SW 1271 (cell line): ENCODE measurements around the gene TCP11L2.
"Not testable (repeated sequence)": the region's sequence is repeated elsewhere in the genome, so short reads cannot be mapped to it uniquely, and the experiment has no call there.

Experiments
- DNase-seq, 2 experiments: peaks; one replicate each; lab custom pipeline; 2025; lab: John Stamatoyannopoulos, UW

TCP11L2 gene

GRCh38 chr12:106307181-106307580 lies 4.6 kb downstream of the TCP11L2 start:
- DNase-seq, result no peak

GRCh38 chr12:106308121-106308520 lies 5.6 kb downstream of the TCP11L2 start:
- DNase-seq, result no peak

- DNase-seq, result no peak
Observed at GRCh38 chr12:106308611-106309010, 6.1 kb downstream of the TCP11L2 start.

- no peak for DNase-seq
Observed at GRCh38 chr12:106309671-106310505, 7.4 kb downstream of the TCP11L2 start.

GRCh38 chr12:106310687-106311086 lies 8.2 kb downstream of the TCP11L2 start:
- no peak for DNase-seq

GRCh38 chr12:106311139-106311538 lies 8.6 kb downstream of the TCP11L2 start:
- DNase-seq, result no peak

- DNase-seq, result not testable (repeated sequence)
Observed at GRCh38 chr12:106313413-106313812, 10.9 kb downstream of the TCP11L2 start.

GRCh38 chr12:106315523-106315922 lies 13.0 kb downstream of the TCP11L2 start:
- DNase-seq, result no peak

GRCh38 chr12:106317406-106318082 lies 15.0 kb downstream of the TCP11L2 start:
- DNase-seq, result no peak

- DNase-seq, result no peak
Observed at GRCh38 chr12:106321139-106321850, 18.8 kb downstream of the TCP11L2 start.

- DNase-seq, result no peak
Observed at GRCh38 chr12:106323537-106323936, 21.0 kb downstream of the TCP11L2 start.

GRCh38 chr12:106327309-106327869 lies 24.9 kb downstream of the TCP11L2 start:
- DNase-seq, result no peak

- DNase-seq, result no peak
Observed at GRCh38 chr12:106328735-106329134, 26.2 kb downstream of the TCP11L2 start.

GRCh38 chr12:106329231-106329982 lies 26.9 kb downstream of the TCP11L2 start:
- no peak for DNase-seq

GRCh38 chr12:106331599-106331998 lies 29.1 kb downstream of the TCP11L2 start:
- no peak for DNase-seq

GRCh38 chr12:106332536-106332935 lies 30.0 kb downstream of the TCP11L2 start:
- DNase-seq, result no peak

- no peak for DNase-seq
Observed at GRCh38 chr12:106333010-106333409, 30.5 kb downstream of the TCP11L2 start.

- no peak for DNase-seq
Observed at GRCh38 chr12:106333756-106334155, 31.2 kb downstream of the TCP11L2 start.

- no peak for DNase-seq
Observed at GRCh38 chr12:106341086-106341877, 38.7 kb downstream of the TCP11L2 start.

GRCh38 chr12:106342397-106343213 lies 40.1 kb downstream of the TCP11L2 start:
- DNase-seq, result no peak
